ENCODE measurements around the gene GTF2A1.
"Not testable (repeated sequence)": the region's sequence is repeated elsewhere in the genome, so short reads cannot be mapped to it uniquely, and the experiment has no call there.

GTF2A1 gene

GRCh38 chr14:81244431-81244830 lies 23.7 kb upstream of the GTF2A1 start:
- not testable (repeated sequence) for ATAC-seq; H3K36me3 Mint-ChIP-seq; H3K4me1 Mint-ChIP-seq; DNase-seq (ENCODE audit: low spot score in 2 of 2); H3K27ac Mint-ChIP-seq; H3K4me3 Mint-ChIP-seq
- peaks cover 14% of the 10 kb centered on the region for H3K9me3 Mint-ChIP-seq

DNA sequence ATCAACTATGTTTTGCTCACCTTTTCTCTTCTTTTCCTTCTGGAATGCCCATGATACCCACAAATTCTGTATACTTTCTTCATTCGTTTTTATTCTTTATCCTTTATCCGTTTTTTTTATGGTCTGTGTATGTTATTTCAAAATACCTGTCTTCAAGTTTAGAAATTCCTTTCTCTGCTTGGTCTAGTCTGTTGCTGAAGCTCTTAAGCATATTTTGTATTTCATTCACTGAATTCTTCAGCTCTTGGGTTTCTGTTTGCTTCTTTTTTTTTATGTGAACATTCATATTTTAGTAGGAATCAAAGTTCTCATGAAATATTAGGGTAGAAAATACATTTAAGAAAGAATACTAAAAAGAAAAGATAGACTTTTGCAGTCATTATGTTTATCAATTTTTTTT lies 22.7 kb upstream of the GTF2A1 start:
- ATAC-seq = no peak
- Mint-ChIP-seq H3K4me3 (no peak overlapping the region), H3K27ac (no peak overlapping the region), H3K36me3 (no peaks in the 10 kb centered on the region), H3K4me1 (no peaks in the 10 kb centered on the region), H3K9me3 (peaks cover 14% of the 10 kb centered on the region)
- DNase-seq (ENCODE audit: low spot score in 2 of 2) = no peak

DNA sequence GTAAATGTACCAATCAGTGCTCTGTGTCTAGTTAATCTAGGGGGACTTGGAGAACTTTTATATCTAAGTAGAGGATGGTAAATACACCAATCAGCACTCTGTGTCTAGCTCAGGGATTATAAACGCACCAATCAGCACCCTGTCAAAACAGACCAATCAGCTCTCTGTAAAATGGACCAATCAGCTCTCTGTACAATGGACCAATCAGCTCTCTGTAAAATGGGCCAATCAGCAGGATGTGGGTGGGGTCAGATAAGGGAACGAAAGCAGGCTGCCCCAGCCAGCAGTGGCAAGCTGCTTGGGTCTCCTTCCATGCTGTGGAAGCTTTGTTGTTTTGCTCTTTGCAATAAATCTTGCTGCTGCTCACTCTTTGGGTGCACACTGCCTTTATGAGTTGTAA lies 16.1 kb upstream of the GTF2A1 start:
- not testable (repeated sequence) for H3K36me3 Mint-ChIP-seq; H3K9me3 Mint-ChIP-seq; ATAC-seq; H3K27ac Mint-ChIP-seq; H3K4me1 Mint-ChIP-seq; DNase-seq (ENCODE audit: low spot score in 2 of 2); H3K4me3 Mint-ChIP-seq

DNA sequence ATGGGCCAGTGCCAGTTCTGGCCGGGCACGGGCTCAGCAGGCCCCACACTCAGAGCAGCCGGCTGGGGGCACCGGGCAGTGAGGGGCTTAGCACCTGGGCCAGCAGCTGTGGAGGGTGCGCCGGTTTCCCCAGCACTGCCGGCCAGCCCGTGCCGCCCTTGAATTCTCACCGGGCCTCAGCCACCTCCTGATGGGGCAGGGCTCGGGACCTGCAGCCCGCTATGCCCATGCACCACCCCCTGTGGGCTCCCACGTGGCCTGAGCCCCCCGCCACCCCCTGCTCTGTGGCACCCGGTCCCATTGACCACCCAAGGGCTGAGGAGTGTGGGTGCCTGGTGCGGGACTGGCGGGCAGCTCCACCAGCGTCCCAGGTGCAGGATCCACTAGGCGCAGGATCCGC lies 15.4 kb upstream of the GTF2A1 start:
- ATAC-seq (no peak), DNase-seq (ENCODE audit: low spot score in 2 of 2) (no peak)
- Mint-ChIP-seq H3K36me3 (no peaks in the 10 kb centered on the region), H3K9me3 (peaks cover 2% of the 10 kb centered on the region), H3K4me3 (no peak overlapping the region), H3K4me1 (peaks cover 6% of the 10 kb centered on the region), H3K27ac (no peak overlapping the region)

DNA sequence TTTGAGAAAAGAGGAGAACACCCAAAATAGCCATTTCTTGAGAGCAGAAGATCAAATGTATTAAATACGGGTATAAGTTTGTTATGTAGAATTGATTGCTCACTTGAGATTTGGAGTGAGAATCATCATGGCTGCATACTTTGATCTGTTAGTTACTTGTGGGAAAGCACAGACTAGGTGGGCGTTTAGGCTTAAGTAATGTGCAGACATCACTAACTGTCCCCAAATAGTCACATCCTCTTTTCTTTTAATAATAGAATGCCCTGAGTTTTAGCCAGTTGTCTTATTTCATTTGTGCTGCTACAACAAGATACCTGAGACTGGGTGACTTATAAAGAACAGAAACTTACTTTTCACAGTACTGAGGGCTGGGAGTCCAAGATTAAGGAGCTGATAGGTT lies 14.3 kb upstream of the GTF2A1 start:
- no peaks in the 10 kb centered on the region for H3K36me3 Mint-ChIP-seq
- no peak overlapping the region for H3K27ac Mint-ChIP-seq
- no peak for ATAC-seq
- H3K9me3 Mint-ChIP-seq = no peaks in the 10 kb centered on the region
- H3K4me3 Mint-ChIP-seq = no peak overlapping the region
- DNase-seq (ENCODE audit: low spot score in 2 of 2) = no peak
- H3K4me1 Mint-ChIP-seq = peaks cover 6% of the 10 kb centered on the region

GRCh38 chr14:81234278-81234677 lies 13.5 kb upstream of the GTF2A1 start:
- ATAC-seq (no peak), DNase-seq (ENCODE audit: low spot score in 2 of 2) (no peak)
- H3K4me3 Mint-ChIP-seq = no peak overlapping the region
- H3K27ac Mint-ChIP-seq = no peak overlapping the region
- peaks cover 6% of the 10 kb centered on the region for H3K4me1 Mint-ChIP-seq
- H3K36me3 Mint-ChIP-seq = no peaks in the 10 kb centered on the region
- H3K9me3 Mint-ChIP-seq = no peaks in the 10 kb centered on the region

DNA sequence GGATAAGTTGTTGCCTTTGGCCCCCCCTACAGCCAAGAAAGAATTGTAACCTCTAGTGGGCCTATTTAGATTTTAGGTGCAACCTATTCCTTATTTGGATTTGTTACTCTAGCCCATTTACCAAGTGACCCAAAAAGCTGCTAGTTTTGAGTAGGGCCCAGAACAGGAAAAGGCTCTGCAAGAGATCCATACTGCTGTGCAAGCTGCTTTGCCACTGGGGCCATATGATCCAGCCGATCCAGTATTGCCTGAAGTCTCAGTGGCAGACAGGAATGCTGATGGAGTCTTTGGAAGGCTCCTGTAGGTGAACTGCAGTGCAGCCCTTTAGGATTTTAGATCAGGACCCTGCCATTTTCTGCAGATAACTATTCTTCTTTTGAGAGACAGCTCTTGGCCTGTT lies 12.9 kb upstream of the GTF2A1 start:
- H3K27ac Mint-ChIP-seq = no peak overlapping the region
- no peak for DNase-seq (ENCODE audit: low spot score in 2 of 2)
- no peak for ATAC-seq
- H3K36me3 Mint-ChIP-seq = no peaks in the 10 kb centered on the region
- H3K4me1 Mint-ChIP-seq = peaks cover 6% of the 10 kb centered on the region
- no peak overlapping the region for H3K4me3 Mint-ChIP-seq
- no peaks in the 10 kb centered on the region for H3K9me3 Mint-ChIP-seq

DNA sequence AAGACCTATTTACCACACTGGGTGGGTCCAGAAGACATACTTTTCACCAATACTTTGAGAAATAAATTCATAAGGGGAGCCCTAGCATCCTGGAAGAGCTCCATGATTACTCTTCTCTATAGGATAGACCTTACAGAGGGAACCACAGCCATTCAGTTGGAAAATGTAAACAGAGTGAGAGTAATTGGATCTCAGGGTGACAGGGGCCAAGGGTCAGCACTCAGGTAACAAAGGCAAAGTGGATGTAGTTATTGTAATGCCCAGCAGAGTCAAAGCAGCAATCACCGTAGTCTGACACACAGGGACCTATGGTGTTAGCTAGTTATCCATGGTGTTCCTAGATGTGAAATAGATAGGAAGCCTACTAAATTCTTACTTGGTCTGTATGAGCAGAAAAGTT lies 10.8 kb upstream of the GTF2A1 start:
- H3K4me3 Mint-ChIP-seq = no peak overlapping the region
- no peak for DNase-seq (ENCODE audit: low spot score in 2 of 2)
- no peaks in the 10 kb centered on the region for H3K36me3 Mint-ChIP-seq
- ATAC-seq = no peak
- H3K4me1 Mint-ChIP-seq = peaks cover 6% of the 10 kb centered on the region
- no peaks in the 10 kb centered on the region for H3K9me3 Mint-ChIP-seq
- H3K27ac Mint-ChIP-seq = no peak overlapping the region

- H3K36me3 Mint-ChIP-seq = peaks cover 24% of the 10 kb centered on the region
- DNase-seq (ENCODE audit: low spot score in 2 of 2) (no peak), ATAC-seq (no peak)
- no peak overlapping the region for H3K27ac Mint-ChIP-seq
- no peak overlapping the region for H3K4me3 Mint-ChIP-seq
- H3K4me1 Mint-ChIP-seq = peaks cover 4% of the 10 kb centered on the region
- no peaks in the 10 kb centered on the region for H3K9me3 Mint-ChIP-seq
These were observed 3.5 kb upstream of the GTF2A1 start for GRCh38 chr14:81224222-81224621.

GRCh38 chr14:81223788-81224187 lies 3.0 kb upstream of the GTF2A1 start:
- ATAC-seq; DNase-seq (ENCODE audit: low spot score in 2 of 2); H3K9me3 Mint-ChIP-seq; H3K27ac Mint-ChIP-seq; H3K4me3 Mint-ChIP-seq; H3K4me1 Mint-ChIP-seq: not testable (repeated sequence)
- peaks cover 27% of the 10 kb centered on the region for H3K36me3 Mint-ChIP-seq

- H3K36me3 Mint-ChIP-seq = peaks cover 32% of the 10 kb centered on the region
- ATAC-seq (no peak), DNase-seq (ENCODE audit: low spot score in 2 of 2) (no peak)
- peaks cover 9% of the 10 kb centered on the region for H3K4me1 Mint-ChIP-seq
- H3K4me3 Mint-ChIP-seq = no peak overlapping the region
- no peaks in the 10 kb centered on the region for H3K9me3 Mint-ChIP-seq
- H3K27ac Mint-ChIP-seq = no peak overlapping the region
These were observed 1.9 kb upstream of the GTF2A1 start for GRCh38 chr14:81222691-81223090.

DNA sequence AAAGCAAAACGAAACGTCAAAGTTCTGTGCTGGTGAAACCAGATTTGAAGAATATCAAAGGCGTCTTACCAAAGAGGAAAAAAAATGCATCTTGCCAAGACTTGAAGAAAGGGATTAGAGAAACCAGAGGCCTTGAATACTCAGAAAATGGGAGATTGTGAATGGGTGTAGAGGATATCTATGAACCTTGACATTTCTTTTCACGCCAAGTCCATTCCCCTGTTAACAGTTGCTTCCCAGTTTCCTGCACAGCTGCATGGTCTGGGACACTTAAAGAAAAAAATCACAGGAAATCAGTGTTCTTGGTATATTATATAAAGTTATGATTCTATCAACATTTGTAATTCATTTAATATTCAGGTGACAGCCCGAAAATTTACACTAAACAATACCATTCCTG lies 1.4 kb upstream of the GTF2A1 start:
- peak overlapping the region; percentile 95 for H3K4me3 Mint-ChIP-seq
- no peak for DNase-seq (ENCODE audit: low spot score in 2 of 2)
- H3K4me1 Mint-ChIP-seq = peaks cover 15% of the 10 kb centered on the region
- no peaks in the 10 kb centered on the region for H3K9me3 Mint-ChIP-seq
- no peak for ATAC-seq
- H3K27ac Mint-ChIP-seq = peak overlapping the region; percentile 99
- H3K36me3 Mint-ChIP-seq = peaks cover 38% of the 10 kb centered on the region

DNA sequence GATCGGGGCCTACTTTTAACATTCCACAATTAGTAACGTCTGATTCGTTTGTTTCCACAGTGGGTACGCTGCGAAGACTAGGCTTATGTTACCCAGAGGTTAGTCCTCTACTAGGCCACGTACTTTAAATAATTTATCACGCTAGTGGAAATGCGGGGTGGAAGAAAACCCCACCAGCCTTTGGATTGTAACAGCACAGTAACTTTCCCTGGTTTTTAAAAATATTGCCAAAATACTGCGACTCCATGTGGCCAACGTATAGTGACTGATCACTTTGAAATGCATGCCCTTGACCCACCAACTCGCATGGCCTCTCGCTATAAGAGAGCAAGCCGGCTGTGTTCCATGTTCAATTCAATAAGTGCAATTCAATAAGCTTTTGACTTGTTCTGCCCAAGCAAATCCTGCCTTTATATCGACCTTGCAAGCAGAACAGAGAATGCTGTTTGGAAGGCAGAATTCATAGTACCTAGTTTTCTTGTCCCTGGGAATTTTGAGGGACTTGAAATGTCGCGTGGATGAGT lies 882 bp upstream of the GTF2A1 start:
- DNase-seq (ENCODE audit: low spot score in 2 of 2) = no peak
- no peaks in the 10 kb centered on the region for H3K9me3 Mint-ChIP-seq
- H3K36me3 Mint-ChIP-seq = peaks cover 42% of the 10 kb centered on the region
- peak overlapping the region; percentile 99 for H3K27ac Mint-ChIP-seq
- ATAC-seq = no peak
- peaks cover 19% of the 10 kb centered on the region for H3K4me1 Mint-ChIP-seq
- H3K4me3 Mint-ChIP-seq = peak overlapping the region; percentile 95

GRCh38 chr14:81220580-81220829 lies 254 bp downstream of the GTF2A1 start:
- Mint-ChIP-seq H3K9me3 (no peaks in the 10 kb centered on the region), H3K27ac (peak overlapping the region; percentile 99), H3K4me1 (peaks cover 26% of the 10 kb centered on the region), H3K36me3 (peaks cover 53% of the 10 kb centered on the region), H3K4me3 (peak overlapping the region; percentile 95)
- no peak for ATAC-seq
- no peak for DNase-seq (ENCODE audit: low spot score in 2 of 2)

GRCh38 chr14:81219759-81220579 lies 790 bp downstream of the GTF2A1 start:
- peak overlapping the region; percentile 95 for H3K4me3 Mint-ChIP-seq

GRCh38 chr14:81219210-81219758 lies 1.5 kb downstream of the GTF2A1 start:
- peaks cover 26% of the 10 kb centered on the region for H3K4me1 Mint-ChIP-seq
- peak overlapping the region; percentile 99 for H3K27ac Mint-ChIP-seq
- peaks cover 65% of the 10 kb centered on the region for H3K36me3 Mint-ChIP-seq
- ATAC-seq (peak; percentile 79), DNase-seq (ENCODE audit: low spot score in 2 of 2) (peak; percentile 67 to 94)
- H3K4me3 Mint-ChIP-seq = peak overlapping the region; percentile 95
- H3K9me3 Mint-ChIP-seq = no peaks in the 10 kb centered on the region

More at GRCh38 chr14:81219759-81220579, 790 bp downstream of the GTF2A1 start:
- Mint-ChIP-seq H3K9me3 (no peaks in the 10 kb centered on the region), H3K27ac (peak overlapping the region; percentile 99), H3K4me1 (peaks cover 26% of the 10 kb centered on the region), H3K36me3 (peaks cover 58% of the 10 kb centered on the region)
- no peak for ATAC-seq
- peak; percentile 25 to 78 for DNase-seq (ENCODE audit: low spot score in 2 of 2)

Measured in stimulated activated effector memory CD8-positive, alpha-beta T cell treated with anti-CD3 and anti-CD28 coated beads, Interleukin-12 subunit alpha, Interleukin-12 subunit beta, amount 100 ng/mL, for 72 hours (primary cell).